GM12875 (cell line): ENCODE data around the gene MRPL50.

Experiments
- H3K4me3 ChIP-seq: one replicate; pipeline ENCODE4 v1.5.1; 2011; ENCODE audit warnings: low read depth, low read length, control low read depth
- CTCF ChIP-seq: IDR thresholded peaks from 2 replicates; pipeline ENCODE4 v1.5.1; 2011; ENCODE audit warnings: low read depth, mild to moderate bottlenecking, control low read depth, inconsistent platforms, low read length, moderate library complexity, borderline replicate concordance; ENCODE audit not compliant: insufficient read depth

Gene MRPL50

GRCh38 chr9:101356619-101357018, 41.8 kb downstream of the MRPL50 start:
- H3K4me3 ChIP-seq = no peak overlapping the region
- TF ChIP-seq CTCF = no peak

GRCh38 chr9:101354765-101355708, 43.4 kb downstream of the MRPL50 start:
- no peak overlapping the region for H3K4me3 ChIP-seq
- no peak for TF ChIP-seq CTCF

- TF ChIP-seq CTCF = no peak
Observed at GRCh38 chr9:101354143-101354764, 44.2 kb downstream of the MRPL50 start.

GRCh38 chr9:101353683-101354082, 44.7 kb downstream of the MRPL50 start:
- no peak for TF ChIP-seq CTCF
- no peak overlapping the region for H3K4me3 ChIP-seq

More at GRCh38 chr9:101354143-101354764, 44.2 kb downstream of the MRPL50 start:
- no peak overlapping the region for H3K4me3 ChIP-seq

- no peak overlapping the region for H3K4me3 ChIP-seq
- TF ChIP-seq CTCF = no peak
Observed at GRCh38 chr9:101352892-101353463, 45.4 kb downstream of the MRPL50 start.

GRCh38 chr9:101350285-101350684, 48.1 kb downstream of the MRPL50 start:
- no peak overlapping the region for H3K4me3 ChIP-seq
- TF ChIP-seq CTCF = no peak

GRCh38 chr9:101342595-101342994, 55.8 kb downstream of the MRPL50 start:
- TF ChIP-seq CTCF = no peak
- no peak overlapping the region for H3K4me3 ChIP-seq
